ENCODE data around the gene C2orf81.

GRCh38 chr2:74424139-74424992 is 2.9 kb upstream of the C2orf81 start:
- TF ChIP-seq RORB (CRISPR knock-in tag; IDR thresholded peaks at IDR 0.05) (no peak), CTCF (IDR thresholded peaks at IDR 0.05) (no peak)

All from WTC11 (cell line).